ENCODE results near the gene GBE1.
"Not testable (repeated sequence)": the region's sequence is repeated elsewhere in the genome, so short reads cannot be mapped to it uniquely, and the experiment has no call there.

Gene GBE1

DNA sequence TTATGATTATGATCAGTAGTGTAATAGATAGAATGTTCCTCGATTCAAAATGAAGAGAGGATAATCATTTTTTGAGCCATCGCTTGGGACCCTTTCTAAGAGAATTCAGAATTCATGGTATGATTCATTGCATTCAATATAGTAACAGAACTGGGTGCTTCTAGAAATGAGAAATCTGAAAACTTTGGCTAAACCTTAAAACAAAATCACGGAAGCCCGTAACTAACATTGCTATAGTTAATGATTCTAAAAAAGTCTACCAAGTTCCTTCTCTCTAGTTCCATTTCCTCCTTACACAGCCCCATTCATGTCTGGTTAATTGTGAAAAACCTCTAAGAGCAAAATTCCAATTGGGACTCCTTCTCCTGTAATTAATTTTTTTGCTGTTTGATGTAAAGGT, 217.1 kb downstream of the GBE1 start:
- DNase-seq: no peak

DNA sequence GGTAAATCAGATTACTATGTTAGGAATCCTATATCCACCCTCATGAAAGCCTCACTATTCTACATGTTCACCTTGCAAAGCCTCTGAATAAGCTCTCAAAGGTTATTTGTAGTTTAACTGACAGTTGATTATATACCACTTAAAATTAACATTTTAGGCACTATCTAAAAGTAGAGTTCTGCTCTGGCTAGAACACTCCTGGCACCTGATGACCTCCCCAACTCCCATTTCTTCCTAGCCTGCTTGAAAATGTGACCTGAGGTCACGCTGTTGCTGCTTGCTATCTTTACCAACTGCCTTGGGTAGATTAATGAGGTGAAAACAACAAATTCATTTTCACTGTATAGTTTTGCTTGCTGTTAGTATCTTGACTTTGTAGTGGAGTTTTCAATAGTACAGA, 220.7 kb downstream of the GBE1 start:
- DNase-seq: no peak

DNA sequence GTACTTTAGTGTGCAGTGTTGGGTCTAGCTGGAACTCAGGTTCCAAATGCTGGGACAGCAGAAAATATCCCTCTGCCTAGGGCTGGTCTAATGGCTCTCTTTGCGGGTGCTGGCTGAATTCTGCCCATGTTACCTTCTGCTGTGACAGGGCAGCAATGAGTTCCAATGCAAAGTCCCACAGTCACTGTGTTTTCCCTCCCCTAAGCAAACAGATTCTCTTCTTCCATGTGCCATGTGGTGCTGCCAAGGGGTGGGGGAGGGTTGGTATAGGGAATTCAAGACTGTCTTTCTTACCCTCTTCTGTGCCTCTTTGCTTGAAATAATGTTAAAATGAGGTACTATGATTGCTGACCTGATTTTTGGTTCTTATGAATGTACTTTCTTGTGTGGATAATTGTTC, 229.6 kb downstream of the GBE1 start:
- DNase-seq: no peak

DNA sequence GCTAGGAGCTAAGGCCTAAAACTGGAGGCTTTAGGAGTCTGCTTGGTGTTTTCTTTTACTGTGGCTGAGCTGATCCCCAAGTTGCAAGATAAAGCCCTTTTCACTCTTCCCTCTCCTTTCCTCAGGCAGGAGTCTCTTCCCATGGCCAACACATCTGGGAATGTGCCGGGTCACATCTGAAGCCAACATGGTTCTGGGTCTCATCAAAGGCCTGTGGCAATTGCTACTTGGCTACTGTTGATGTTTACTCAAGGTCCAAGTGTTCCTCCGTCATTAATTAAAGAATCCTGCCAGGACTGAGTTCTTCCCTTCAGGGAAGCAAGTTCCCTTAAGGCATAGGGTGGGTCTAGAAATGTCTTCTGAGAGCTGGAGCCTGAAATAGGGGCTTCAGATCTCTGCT, 230.2 kb downstream of the GBE1 start:
- DNase-seq: no peak

DNA sequence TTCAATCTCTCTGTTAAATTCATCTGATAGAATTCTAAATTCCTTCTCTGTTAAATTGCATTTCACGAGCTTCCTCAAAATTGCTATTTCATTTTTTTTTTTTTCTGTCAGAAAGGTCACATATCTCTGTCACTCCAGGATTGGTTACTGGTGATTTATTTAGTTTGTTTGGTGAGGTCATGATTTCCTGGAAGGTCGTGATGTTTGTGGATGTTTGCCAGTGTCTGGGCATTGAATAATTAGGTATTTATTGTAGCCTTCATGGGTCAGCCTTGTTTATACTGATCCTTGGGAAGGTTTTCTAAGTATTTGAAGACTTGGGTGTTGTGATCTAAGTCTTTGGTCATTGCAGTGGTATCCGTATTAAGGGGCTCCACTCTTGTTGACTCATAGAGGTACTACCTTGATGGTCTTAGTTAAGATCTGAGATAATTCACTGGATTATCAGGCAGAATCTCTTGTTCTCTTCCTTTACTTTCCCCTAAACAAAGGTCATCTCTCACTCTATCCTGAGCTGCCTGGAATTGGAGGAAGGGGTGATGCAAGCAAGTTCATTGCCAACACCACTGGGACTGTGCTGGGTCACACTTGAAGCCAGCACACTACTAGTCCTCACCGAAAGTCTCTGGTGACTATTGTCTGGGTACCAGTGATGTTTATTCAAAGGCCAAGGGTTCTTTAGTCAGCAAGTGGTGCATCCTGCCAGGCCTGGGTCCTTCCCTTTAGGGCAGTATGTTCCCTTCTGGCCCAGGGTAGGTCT, 231.1 kb downstream of the GBE1 start:
- no peak for DNase-seq

DNA sequence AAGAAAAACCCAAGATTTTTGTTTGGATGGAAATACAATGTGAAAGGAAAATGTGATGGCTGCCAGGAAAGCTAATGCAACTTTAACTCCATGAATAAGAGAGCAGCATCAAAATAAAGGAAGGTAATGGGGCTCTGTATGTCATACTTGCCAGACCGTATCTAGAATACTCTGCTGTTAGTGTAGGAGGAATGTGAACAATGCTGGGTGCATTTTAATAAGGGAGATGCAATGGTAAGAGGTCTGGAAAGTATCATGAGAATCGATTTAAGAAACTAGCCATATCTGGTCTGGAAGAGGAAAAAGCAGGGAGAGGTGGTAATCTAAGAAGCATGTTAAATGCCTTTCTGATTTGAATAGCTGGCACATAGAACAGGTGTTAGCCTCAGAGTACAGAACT, 239.6 kb downstream of the GBE1 start:
- DNase-seq: no peak

DNA sequence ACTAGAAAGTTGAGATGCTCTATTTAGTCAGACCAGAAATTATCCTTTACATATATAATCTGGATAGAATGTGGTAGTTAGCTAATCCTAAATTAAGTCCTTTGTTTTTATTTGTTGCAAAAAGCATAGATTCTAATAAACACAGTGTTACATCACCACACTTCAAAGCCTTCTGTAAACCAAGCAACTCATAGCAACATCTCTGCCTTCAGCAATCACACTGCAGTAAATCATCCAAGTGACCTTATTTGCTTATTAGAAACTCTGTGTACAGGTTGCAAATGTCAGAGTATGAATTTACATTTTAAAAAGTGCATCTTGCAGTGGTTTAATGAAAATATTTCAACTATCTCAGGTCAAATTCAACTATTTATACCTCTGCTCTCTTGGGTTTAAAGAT, 242.5 kb downstream of the GBE1 start:
- DNase-seq: no peak

DNA sequence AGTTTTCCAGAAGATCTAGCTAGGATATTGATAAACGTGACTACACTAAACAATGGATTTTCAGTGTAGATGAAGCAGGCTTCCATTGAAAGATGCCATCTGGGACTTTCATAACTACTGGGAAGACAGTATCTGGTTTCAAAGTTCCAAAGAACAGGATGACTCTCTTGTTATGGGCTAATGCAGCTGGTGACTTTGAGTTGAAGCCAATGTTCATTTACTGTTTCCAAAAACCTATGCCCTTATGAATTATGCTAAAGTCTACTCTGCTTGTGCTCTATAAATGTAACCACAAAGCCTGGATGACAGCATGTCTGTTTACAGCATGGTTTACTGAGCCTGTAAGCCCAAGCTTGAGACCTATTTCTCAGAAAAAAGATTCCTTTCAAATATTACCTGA, 245.4 kb downstream of the GBE1 start:
- no peak for DNase-seq

DNA sequence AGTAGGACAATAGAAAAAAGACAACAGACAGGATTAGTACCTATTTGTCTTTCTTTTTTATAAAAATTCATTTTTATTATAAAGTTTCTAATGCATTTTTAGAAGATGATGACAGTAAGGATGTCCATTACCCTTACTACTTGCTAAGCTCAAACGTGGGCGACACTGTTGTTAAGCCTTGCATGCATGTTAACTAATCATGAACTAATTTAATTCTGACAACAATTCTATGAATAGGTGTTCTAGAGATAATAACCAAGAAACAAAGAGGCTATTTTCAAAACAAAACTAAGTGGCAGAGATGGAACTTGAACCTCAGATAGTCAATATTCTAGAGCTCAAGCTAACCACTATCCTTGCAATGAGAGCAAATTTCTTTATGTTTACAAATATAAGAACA, 247.9 kb downstream of the GBE1 start:
- DNase-seq: no peak

DNA sequence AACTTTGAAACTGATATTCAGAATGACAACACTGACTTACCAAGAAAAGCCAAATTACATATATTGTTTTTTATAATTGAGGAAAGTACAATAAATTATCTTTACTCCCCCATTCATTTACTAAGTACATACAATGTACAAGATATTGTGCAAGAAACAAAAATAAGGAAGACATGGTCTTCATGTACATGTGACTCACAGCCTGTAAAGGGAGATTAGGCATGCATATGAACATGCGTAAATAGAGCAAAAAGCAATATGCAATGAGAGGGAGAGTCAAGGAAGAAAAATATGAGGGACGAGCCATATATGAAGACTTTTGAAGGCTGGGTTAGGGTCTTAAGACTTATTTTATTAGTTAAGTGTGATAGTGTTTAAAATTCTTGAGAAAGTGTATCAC, 258.4 kb downstream of the GBE1 start:
- no peak for DNase-seq

DNA sequence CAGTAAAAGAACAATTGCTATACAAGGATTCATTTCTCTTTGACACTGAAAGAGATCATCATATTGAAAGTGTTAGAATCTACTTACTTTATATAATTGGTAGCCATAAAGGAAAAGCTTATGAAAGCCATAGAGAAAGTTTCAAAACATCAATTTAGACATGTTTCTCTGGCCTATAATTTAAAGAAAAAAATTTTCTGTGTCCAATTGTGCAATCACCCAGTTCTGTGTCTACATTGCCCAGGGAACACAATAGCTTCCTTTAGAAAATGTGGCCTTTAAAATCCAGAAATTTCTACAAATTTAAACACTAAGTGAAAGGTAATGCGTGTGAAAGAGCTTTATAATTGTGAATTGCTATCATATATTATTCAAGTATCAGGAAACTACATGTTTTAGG, 259.2 kb downstream of the GBE1 start:
- DNase-seq: no peak

DNA sequence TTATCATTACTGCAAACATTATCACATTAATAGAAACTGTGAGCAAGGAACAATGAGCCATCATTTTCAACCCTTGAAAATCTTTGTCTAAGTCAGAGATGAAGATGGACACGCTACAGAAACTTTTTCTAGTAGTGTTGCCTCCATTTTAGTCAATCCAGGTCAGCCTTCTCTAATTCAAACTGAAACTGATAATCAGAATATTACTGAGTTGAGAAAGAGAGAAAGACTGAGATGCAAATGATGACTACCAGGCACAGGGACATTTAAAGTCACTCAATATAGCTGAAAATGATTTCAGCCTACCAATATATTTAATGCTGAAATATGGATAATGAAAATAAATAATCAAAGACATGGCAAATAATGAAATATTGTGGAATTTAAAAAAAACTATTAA, 261.4 kb downstream of the GBE1 start:
- no peak for DNase-seq

DNA sequence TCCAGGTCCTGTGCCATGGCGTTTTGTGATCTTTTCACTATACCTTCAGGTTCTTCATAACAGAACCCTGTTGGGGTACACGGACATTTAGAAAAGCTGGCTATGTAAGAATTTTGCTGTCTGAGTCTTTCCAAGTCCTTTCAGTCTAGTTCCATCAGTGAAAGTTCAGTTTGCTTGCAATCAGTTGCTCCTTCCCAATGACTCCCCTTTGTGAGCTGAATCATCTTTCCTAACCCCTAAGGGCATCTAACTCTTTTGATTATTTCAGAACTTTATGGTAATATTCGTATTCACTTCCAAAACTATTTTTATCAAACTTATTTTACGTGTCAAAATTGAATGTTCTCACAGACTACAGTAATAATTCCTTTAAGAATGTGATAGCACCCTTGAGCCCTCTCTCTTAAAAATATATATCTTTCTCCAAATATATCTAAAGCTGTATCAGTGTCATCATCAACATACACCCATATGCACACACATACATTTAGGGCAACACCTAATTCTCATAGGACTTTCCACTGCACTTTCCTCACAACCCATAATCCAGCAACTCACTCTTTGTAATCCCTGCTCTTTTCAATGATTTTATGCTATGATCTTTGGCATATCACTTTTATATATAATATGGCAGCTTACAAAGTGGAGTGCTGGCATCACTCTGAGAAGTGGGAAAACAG, 263.7 kb downstream of the GBE1 start:
- no peak for DNase-seq

DNA sequence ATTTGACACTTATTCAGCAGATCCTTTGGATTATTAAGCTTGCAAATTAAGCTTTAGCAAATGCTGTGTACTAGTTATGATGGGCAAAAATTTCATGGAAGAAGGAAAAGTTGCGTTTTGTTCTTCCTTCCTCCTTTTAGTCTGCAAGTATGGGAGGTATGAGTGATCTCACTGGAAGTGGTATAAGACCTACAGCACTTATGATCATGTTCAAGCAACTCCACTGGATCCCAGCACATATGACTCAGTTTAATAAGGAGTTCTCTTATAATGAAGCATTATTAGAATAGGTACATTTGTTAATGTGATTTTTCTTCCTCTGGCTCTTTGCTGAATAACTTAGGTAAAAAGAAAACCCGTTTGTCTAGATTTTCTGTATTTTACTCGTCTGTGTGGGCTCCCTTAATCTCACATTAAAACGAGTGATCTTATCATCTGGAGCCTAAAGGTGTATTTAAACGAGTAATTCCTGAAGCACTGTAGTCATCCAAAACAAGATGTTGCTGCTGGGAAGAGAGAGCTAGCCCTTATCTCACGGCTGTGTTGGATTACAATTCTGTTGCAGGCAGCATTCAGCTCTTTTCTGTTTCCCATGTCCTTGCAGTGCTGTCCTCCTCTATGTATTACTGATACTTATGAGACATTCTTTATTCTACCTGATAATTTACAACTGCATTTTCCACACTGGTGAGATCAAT, 264.9 kb downstream of the GBE1 start:
- DNase-seq: no peak

DNA sequence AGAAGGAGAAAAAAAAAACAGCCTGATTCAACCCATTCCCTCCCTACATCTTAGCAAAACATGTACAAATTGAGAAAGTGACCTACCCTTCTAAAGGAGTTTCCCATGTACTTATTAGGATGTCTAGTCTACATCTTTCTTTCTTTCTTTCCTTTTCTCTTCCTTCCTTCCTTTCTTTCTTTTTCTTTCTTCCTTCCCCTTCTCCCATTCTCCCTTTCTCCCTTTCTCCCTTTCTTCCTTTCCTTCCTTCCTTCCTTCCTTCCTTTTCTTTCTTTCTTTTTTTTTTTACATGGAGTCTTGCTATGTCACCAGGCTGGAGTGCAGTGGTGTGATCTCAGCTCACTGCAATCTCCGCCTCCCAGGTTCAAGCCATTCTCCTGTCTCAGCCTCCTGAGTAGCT, 269.0 kb downstream of the GBE1 start:
- not testable (repeated sequence) for DNase-seq

DNA sequence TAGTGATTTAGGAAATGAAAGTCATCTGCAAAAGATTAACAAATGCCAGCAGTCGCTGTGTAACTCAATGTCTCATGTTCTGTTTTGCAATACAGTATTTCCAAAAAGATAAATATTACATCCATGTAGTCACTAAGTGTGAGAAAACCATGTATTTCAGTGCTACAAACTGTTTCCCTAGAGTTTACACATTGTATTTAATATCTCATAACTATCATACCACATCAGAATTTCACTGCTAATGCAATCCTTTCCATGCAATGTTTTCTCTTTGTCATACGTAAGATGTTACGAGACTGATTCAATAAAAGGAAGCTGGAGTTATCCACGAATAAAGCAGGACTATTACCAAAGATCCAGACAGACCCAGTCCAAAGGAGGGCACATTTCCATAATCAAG, 269.4 kb downstream of the GBE1 start:
- DNase-seq: no peak

DNA sequence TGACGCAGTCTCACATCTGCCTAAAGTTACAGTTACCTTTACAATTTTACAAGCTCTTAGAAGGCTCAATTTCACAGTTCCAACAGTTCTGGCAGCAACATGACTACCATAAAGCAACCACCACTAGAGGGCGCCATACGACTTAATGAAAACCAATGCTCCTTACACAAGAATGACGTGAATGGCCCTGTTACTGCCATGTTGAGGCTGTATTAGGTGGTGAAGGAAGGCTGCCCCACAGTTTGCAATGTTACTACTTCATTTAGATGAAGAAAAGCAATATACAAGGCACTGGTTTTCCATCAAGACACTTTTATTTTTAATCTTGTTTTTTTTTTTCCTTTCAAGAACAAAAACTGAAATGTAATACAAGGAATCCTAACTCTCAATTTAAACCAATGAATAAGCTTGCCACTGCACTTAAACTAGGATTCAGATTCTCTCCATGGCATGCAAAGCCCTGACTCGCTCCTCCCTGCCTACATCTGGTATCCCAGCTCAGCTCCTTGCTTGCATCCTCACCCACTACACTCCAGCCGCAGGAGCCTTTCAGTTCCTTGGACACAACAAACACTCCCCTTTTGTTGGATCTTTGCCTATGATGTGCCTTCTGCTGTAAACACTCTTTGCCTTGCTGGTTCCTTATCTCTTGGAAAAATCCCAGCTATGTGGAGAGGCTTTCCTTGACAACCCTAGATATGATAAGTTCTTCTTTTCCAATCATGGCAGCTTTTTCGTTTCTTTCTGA, 270.7 kb downstream of the GBE1 start:
- DNase-seq: peak in 49 of 58 donors; percentile 2 to 84 (median 35)

DNA sequence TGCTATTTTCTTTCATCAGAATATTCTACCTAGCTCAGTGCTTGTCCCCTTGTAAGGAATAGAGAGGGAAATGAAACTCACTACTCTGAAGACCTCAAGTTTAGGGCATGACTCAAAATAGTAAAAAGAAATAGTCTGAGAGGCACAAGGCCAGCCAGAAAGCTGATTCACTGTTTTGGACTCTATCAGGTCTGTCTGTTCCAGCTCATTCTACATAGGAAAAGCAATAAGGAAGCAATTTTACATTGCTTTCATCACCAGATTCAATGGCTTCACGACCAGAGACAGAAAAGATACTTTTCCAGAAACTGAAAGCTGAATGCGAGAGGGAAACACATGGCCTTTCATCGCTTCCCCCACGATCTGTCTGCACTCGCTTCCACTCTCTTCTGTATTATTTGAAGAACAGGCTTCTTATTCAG, 276.0 kb downstream of the GBE1 start:
- no peak for DNase-seq

DNA sequence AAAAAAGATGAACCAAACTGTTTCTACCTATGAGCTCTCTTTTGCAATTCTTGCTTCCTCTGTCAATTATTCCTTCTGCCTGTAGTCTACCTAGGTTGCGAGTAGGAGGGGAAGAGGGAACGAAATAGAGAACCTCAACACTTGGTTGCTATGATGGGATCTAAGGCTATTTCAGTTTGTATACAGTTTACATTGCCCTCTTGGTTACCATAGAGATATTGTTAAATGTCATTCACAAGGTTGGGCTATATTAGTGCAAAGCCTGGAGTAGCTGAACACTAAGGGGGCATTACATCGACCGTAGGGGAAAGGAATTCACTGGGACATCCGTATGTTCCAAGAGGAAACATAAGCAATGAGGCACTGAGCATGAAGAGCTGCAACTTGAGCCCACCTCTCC, 276.9 kb downstream of the GBE1 start:
- no peak for DNase-seq

DNA sequence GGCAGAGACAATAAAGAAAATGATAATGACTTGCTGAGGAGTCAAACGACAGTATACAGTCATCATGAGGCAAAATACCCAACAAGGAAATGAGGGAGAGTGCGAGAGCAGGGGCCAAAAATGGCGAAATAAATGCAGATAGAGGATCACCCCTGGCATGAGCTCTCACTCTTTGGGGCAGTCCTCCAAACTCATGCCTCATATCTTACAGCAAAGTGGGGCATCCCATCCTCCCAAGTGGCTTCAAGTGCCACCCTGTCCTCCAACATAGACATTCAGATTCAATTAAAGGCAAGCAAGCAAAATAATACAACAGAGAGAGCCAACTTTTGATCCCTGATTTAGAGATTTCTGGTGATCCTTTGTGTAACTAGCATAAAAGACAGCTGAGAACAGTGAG, 278.4 kb downstream of the GBE1 start:
- DNase-seq: no peak

DNA sequence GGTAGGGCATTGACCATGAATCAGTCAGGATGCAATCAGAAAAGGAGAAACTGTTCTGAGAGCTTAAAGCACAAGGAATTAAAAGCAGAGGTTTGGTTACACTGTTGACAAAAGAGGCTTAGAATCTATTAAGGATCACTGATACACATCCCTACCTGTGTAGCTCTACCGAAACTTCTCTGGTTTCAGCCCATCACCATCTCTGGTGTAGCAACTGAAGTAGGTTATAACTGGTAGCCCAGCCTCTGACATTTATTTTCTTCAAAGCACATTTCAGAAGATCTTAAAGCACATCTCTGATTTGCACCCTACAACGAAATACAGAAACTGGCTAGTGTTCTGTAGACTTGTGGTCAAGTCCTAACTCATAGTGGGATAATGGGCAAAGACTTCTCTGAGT, 283.7 kb downstream of the GBE1 start:
- DNase-seq: no peak

DNA sequence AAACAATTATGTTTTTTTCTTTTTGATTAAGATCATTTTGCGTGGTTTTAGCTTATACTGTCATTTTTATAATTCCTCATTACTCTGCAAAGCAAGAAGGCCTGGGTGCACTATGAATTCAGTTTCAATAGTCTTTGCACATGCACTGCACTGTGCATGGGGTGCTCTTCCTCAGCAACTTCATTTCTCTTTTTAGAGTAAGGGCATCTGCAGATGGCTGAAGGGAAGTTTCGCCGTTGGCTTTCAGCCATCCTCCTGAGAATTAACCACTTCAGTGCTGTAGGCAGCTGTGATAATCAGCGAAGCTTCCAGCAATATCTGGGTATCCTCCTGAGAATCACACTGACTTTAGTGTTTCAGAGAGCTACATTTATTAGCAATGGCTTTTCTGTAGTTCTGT, 284.8 kb downstream of the GBE1 start:
- DNase-seq: no peak
